Right lobe of liver (tissue), 6 donors: ENCODE data around the gene RBM15B. TPM values are rescaled to one million over a fixed set of nuclear protein-coding genes. Genes with fewer than 3 reads are reported as not detected.

Experiments used
- ATAC-seq, 4 donors: fragments of 200-7000 bp; cut with Tn5 transposase; one replicate each; pipeline ENCODE4 v1.9.1; 2020; ENCODE audit warnings: mild to moderate bottlenecking in 4 of 4, moderate library complexity in 4 of 4
- DNase-seq, 3 donors: peaks; one replicate each; pipeline ENCODE4 v3.0.0-alpha.2; 2020
- H3K27ac ChIP-seq, 3 donors: fragments of 200-600 bp; one replicate each; pipeline ENCODE4 v1.8.0; 2022
- H3K27me3 ChIP-seq, 2 donors: fragments of 200-600 bp; one replicate each; pipeline ENCODE4 v1.8.0; 2022
- H3K36me3 ChIP-seq, 4 donors: fragments of 200-600 bp; sonication (generic) in 1 of 4; one replicate each; pipeline versions ENCODE4 v1.5.1 to v1.8.0; 2017 to 2022; ENCODE audit warnings: control low read depth in 1 of 4
- H3K4me1 ChIP-seq, 4 donors: fragments of 200-600 bp; sonication (generic) in 1 of 4; one replicate each; pipeline versions ENCODE4 v1.5.1 to v1.8.0; 2017 to 2022; ENCODE audit warnings: control low read depth in 1 of 4
- H3K4me3 ChIP-seq, 3 donors: fragments of 200-600 bp; one replicate each; pipeline ENCODE4 v1.8.0; 2022
- H3K9me3 ChIP-seq, 4 donors: fragments of 200-600 bp; sonication (generic) in 1 of 4; one replicate each; pipeline versions ENCODE4 v1.5.1 to v1.8.0; 2017 to 2022; ENCODE audit warnings: control low read depth in 1 of 4
- POLR2A ChIP-seq: fragments of 450-650 bp; IDR thresholded peaks from one replicate; pipeline ENCODE4 v1.6.1; 2017; ENCODE audit warnings: antibody characterized with exemption, mild to moderate bottlenecking
- WGBS: methylation state at CpG from one replicate; pipeline ENCODE4 v1.1.6; 2018; ENCODE audit warnings: low coverage, low lambda C conversion rate; ENCODE audit not compliant: insufficient coverage; ENCODE audit errors: missing lambda C conversion rate; 5-methylcytosine and 5-hydroxymethylcytosine counted together
- intact Hi-C, 2 donors: fragments of 100-400 bp; cut with DNase I; formaldehyde crosslinking; loops; one replicate each; pipeline versions ENCODE4 v1.11.2 to v1.14.1; 2022
- total RNA-seq, 6 experiments: library from RNA; depleted of rRNA in 2 of 6; stranded (reverse); fragments of >200 nt in 2 of 6; fragmentation: NEBNext Ultra II Directional in 3 of 6; extraction: Animal tissue kit (Norgen Biotek cat#: 25700) in 3 of 6; gene quantifications; one replicate each; pipeline versions ENCODE4 v1.1.0 to v1.2.4, GENCODE V29; 2016 to 2023
- TF ChIP-seq, protein P1 (sequence below), 4 donors: fragments of 200-600 bp in 3 of 4; fragments of 450-650 bp in 1 of 4; IDR thresholded peaks; one replicate each; pipeline versions ENCODE4 v1.5.1 to v1.8.0; 2016 to 2022; ENCODE audit warnings: antibody characterized with exemption in 4 of 4, mild to moderate bottlenecking in 2 of 4
- donor health status: DM: no; HTN: yes; CAD: no.
- donor health status: DM: no; HTN: no; CAD: no.
- donor health status: DM: no; HTN: no; CAD: no.
- donor health status: DM: no; HTN: yes; CAD: no.
- donor health status: DM: no; HTN: yes; CAD: no.

RBM15B gene
- total RNA-seq, 6 experiments from 2014 or later = 7.1 to 14.1 (median 9.4) TPM

- ATAC-seq (no peak), DNase-seq (no peak)
- peaks cover 2 to 48% (median 4%) of the 10 kb centered on the region in 4 donors for H3K36me3 ChIP-seq
- intact Hi-C loops = no loop called here
- no peaks in the 10 kb centered on the region for H3K9me3 ChIP-seq
- no peak overlapping the region for H3K27ac ChIP-seq
- 90% methylated on average over 8 of the region's 8 CpGs for WGBS
- H3K27me3 ChIP-seq = no peaks in the 10 kb centered on the region
- H3K4me3 ChIP-seq = no peak overlapping the region
- TF ChIP-seq POLR2A = no peak
- TF ChIP-seq, protein P1, sequence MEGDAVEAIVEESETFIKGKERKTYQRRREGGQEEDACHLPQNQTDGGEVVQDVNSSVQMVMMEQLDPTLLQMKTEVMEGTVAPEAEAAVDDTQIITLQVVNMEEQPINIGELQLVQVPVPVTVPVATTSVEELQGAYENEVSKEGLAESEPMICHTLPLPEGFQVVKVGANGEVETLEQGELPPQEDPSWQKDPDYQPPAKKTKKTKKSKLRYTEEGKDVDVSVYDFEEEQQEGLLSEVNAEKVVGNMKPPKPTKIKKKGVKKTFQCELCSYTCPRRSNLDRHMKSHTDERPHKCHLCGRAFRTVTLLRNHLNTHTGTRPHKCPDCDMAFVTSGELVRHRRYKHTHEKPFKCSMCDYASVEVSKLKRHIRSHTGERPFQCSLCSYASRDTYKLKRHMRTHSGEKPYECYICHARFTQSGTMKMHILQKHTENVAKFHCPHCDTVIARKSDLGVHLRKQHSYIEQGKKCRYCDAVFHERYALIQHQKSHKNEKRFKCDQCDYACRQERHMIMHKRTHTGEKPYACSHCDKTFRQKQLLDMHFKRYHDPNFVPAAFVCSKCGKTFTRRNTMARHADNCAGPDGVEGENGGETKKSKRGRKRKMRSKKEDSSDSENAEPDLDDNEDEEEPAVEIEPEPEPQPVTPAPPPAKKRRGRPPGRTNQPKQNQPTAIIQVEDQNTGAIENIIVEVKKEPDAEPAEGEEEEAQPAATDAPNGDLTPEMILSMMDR (IDR thresholded peaks at IDR 0.05) = no peak
- H3K4me1 ChIP-seq = peaks cover 0 to 7% (median 0%) of the 10 kb centered on the region in 4 donors
Observed at GRCh38 chr3:51436998-51437639, 46.0 kb downstream of the RBM15B start.

GRCh38 chr3:51441282-51442030 lies 50.4 kb downstream of the RBM15B start:
- no peak overlapping the region for H3K4me3 ChIP-seq
- ATAC-seq (no peak), DNase-seq (no peak)
- H3K36me3 ChIP-seq = peaks cover 2 to 38% (median 4%) of the 10 kb centered on the region in 4 donors
- intact Hi-C loops = no loop called here
- H3K27ac ChIP-seq = no peak overlapping the region
- no peaks in the 10 kb centered on the region for H3K9me3 ChIP-seq
- WGBS = 93% methylated on average over 7 of the region's 8 CpGs
- H3K27me3 ChIP-seq = no peaks in the 10 kb centered on the region
- TF ChIP-seq, protein P1 (IDR thresholded peaks at IDR 0.05) = no peak
- TF ChIP-seq POLR2A = no peak
- no peaks in the 10 kb centered on the region for H3K4me1 ChIP-seq

DNA sequence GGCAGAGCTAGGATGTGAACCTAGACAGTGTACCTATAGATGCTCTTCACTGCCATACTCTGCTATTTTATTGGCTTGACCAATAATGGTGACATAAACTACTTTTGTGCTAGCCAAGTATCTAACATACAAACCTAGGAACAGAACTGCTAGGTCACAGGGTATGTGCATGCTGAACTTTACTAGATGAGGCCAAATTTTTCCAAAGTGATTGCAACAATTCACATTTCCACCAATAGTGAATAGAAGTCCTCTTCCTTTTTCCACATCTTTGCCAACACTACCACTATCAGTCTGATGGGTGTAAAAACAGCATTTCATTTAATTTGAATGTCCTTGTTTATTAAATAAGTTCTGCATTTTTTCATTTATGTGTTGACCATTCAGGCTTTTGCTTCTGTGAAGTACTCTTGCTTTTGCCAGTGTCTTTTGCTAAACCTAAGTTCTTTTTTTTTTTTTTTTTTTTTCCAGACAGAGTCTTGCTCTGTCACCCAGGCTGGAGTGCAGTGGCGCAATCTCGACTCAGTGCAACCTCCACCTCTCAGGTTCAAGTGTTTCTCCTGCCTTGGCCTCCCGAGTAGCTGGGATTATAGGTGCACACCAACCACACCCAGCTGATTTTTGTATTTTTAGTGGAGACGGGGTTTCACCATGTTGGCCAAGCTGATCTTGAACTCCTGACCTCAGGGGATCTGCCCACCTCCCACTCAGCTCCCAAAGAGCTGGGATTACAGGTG lies 54.6 kb downstream of the RBM15B start:
- H3K9me3 ChIP-seq = no peaks in the 10 kb centered on the region
- H3K4me1 ChIP-seq = peaks cover 0 to 8% (median 0%) of the 10 kb centered on the region in 4 donors
- no peak for DNase-seq
- peak in 1 of 4 donors; percentile 58 for ATAC-seq
- H3K4me3 ChIP-seq = no peak overlapping the region
- no peak overlapping the region for H3K27ac ChIP-seq
- 78% methylated on average over 4 of the region's 4 CpGs for WGBS
- intact Hi-C loops = no loop called here
- H3K27me3 ChIP-seq = no peaks in the 10 kb centered on the region
- H3K36me3 ChIP-seq = peaks cover 0 to 14% (median 4%) of the 10 kb centered on the region in 4 donors
- TF ChIP-seq, protein P1 (IDR thresholded peaks at IDR 0.05) = no peak
- no peak for TF ChIP-seq POLR2A

Other genes starting within 250 kb of the RBM15B start
- 100 to 1,000 TPM in 2 of 6 experiments, 10 to 100 TPM in 4; 60.9 to 128 (median 81.8) TPM for gene MANF, start 6.0 kb upstream of the RBM15B start, total RNA-seq
- gene DCAF1, start 108.7 kb downstream of the RBM15B start, total RNA-seq = 10 to 100 TPM in 2 of 6 experiments, 1 to 10 TPM in 4; 8.2 to 11.6 (median 9.5) TPM
- 10 to 100 TPM in 5 of 6 experiments, 1 to 10 TPM in 1; 8.0 to 21.1 (median 13.7) TPM for gene RAD54L2, start 147.4 kb downstream of the RBM15B start, total RNA-seq